Cerebellar nuclear complex (tissue), 1 donor: Measurements from ENCODE around the gene RAB23.

ENCODE experiments used
- DNase-seq, 2 experiments: peaks; one replicate each; lab custom pipeline; 2025; lab: John Stamatoyannopoulos, UW

Gene RAB23

DNA sequence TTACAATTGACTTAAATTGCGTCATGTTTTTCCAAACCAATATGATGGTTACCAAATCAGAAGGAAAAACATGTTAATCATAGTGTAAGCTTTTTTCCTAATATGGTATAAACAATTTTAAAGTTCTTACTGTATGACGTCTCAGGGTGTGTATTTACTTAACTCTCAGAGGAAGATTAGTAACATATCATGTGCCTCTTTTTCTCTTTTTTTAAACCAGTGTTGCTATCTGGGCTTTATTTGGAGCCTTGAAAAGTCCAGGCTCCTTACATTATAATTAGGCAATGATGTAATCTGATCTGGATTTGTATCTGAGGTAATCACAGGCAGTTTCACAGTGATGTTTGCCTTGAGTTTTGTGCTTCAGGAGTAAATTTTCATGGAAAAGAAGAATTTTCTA, 20.4 kb upstream of the RAB23 start:
- DNase-seq: no peak

DNA sequence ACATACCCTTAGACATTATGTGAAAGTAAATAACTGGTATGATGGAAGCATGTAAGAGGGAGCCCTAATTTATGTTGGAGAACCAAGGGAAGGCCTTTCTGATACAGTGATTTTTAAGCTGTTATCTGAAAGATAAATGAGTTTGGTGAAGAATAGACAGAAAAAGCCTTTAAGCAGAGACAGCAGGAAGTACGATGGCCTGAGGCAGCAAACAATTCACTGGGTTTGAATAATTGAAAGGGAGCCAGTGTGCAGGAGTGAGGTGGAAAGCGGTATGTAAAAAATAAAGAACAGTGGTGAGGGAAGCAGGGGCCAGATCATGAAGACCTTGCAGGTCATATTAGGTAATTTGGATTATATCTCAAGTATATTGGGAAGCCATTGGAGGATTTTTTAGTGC, 4.1 kb upstream of the RAB23 start:
- no peak for DNase-seq

- no peak for DNase-seq
These were observed 2.8 kb upstream of the RAB23 start for GRCh38 chr6:57224769-57225515.

DNA sequence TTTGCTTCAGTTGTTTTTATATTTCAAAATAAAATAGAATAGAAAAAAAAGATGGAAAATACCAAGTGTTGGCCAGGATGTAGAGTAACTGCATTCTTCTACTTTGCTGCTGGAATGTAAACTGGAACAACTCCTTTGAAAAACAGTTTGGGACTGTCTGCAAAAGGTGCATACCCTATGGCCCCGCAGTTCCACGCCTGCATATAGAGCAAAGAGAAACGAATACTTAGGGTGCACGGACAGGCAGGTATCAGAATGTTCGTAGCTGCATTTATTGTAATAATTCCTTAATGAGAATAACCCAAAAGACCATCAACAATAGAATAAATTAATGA, 603 bp upstream of the RAB23 start:
- DNase-seq: no peak

DNA sequence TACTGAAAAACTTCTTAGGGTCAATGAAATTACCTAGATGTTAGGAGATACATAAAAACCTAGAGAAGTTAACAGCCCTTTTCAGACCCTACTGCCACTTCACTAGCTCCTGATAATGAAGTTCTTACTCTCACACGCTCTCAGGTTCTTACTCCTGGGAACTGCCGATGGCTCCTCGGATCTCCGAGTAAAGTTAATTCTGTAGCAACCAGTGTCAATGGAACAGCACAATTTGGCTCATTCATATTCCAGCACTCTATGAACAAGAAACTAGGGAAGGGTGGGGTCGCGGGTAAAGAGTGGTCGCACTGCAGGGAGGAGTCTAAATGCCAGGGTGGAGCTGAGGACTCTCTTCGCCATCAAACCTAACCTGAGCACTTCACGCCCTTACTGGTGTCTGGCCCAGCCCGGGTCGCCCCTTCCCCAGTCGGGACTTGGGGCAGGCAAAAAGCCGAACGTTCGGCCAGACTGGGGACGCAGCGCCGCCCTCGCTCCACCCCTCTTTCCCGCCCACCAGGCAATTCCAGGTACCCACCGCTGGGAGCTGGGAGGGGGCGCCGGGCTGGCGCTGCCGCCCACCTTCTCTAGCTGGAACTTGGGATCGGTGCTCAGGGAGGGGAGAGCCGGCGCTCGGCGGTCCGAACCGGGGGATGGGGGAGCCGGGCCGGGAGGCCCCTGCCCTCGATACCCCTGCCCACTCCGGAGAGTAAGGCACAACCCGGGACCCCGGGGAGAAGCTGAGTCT, 744 bp downstream of the RAB23 start:
- peak in 1 of 2 experiments; percentile 6 for DNase-seq

DNA sequence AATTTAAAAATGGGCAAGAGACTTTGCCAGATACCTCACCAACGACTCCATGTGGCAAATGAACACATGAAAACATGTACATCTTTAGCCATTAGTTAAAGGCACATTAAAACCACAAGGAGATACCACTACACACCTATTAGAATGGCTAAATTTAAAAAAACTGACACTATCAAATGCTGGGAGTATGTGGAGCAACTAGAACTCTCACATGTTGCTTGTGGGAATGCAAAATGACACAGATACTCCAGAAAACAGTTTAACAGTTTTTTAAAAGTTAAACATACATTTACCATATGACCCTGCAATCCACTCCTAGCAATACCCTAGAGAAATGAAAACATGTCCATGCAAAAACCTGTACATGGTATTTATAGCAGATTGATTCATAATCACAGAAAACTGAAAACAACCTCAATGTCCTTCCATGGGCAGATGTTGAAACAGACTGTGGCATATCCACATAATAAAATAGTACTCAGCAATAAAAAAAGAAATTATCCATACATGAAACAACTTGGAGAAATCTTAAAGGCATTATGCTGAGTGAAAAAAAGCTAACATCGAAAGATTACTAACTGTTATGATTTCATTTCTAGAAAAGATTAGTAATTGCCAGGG, 1.9 kb downstream of the RAB23 start:
- DNase-seq: no peak

DNA sequence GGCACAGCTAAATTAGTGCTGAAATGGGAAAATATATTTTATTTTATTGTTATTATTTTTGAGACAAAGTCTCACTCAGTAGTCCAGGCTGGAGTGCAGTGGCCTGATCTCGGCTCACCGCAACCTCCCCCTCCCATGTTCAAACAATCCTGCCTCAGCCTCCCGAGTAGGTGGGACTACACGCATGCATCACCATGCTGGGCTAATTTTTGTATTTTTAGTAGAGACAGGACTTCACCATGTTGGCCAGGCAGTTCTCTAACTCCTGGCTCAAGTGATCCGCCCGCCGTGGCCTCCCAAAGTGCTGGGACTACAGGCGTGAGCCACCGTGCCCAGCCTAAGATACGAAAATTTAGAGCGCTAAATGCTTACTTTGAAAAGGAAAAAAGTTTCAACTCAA, 4.8 kb downstream of the RAB23 start:
- DNase-seq: no peak

- no peak for DNase-seq
These were observed 5.6 kb downstream of the RAB23 start for GRCh38 chr6:57216235-57217101.

DNA sequence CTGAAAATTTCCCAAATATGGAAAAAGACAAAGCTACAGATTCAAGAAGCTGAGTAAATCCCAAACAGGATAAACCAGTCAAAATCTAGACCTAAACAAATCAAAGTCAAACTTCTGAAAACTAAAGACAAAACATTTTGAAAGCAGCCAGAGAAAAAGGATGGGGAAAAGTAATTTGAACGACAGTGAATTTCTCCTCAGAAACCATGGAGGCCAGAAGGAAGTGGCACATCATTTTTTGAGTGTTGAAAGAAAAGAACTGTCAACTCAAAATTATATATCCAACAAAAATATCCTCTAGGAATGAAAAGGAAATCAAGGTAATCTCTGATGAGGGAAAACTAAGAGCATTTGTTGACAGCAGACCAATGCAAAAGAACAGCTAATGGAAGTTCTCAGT, 6.8 kb downstream of the RAB23 start:
- DNase-seq: no peak

- no peak for DNase-seq
These were observed 12.0 kb downstream of the RAB23 start for GRCh38 chr6:57210060-57210459.

DNA sequence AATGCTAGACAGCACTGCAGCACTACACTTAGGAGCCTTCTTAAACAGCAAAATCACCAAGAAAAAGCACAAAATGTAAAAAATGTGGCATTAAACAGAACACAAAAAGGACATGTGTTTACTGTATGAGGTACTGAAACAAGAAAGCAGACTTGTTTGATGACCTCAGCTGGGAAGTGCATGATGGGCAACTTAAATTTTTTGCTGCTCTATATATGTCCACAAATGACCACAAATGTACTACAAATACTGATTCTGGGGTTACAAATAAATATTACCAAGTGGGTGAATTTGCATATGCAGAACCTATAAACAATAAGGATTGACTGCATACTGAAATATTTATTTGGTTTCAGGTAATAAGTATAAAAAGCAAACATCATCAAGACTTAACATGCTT, 13.1 kb downstream of the RAB23 start:
- DNase-seq: no peak

DNA sequence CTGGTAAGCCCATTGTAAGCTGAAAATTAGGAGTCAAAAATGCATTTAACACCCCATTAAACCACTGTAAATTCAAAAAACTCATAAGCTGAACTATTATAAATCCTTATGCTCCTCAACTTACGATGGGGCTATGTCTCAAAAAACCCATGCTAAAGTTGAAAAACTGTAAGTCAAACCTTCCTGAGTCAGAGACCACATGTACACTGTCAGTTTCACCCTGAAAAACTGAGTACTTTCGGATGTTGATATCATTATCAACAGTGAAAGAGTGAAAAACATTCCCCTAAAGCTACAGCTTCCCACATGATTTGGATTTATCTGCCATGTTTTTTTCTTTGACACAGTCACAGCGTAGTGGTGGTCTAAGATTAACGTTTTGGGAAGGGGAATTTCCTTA, 14.2 kb downstream of the RAB23 start:
- no peak for DNase-seq

DNA sequence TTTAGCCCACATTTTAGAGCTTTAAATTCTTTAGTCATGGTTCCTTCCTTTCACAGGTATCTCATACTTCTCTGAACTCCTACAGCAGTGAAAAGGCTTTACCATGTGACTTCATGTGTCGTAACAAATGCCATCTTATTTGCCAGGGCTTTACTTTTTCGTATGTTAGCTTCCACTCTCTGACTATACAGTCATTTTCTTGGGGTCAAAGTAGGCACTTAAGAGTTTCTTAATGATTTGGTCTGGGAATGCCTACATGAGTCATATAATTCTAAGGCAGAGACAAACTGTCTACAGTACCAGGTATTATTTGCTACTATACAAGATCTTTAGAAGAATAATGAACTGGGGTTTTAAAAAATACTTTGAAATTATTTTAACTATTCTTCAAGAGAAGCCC, 15.0 kb downstream of the RAB23 start:
- no peak for DNase-seq

GRCh38 chr6:57205550-57206328, 16.4 kb downstream of the RAB23 start:
- DNase-seq: no peak

DNA sequence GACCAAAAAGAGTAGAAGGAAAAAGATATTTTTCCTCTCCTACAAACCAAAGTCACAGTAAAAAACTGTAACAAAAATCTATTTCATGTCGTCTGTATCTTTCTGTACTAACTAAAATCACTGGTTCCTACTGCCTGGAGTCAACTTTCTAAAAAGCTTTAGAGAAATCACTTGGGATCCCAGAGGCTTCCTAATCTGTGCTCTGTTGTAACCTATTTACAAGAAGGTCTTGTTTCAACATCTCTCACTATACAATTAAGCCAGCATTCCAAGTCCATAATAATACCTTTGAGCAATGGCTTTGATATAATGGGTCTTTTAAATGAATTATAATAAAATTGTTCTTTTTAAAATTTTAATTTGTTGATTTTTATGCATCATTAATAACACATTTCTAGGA, 20.4 kb downstream of the RAB23 start:
- DNase-seq: no peak

GRCh38 chr6:57198926-57199636, 23.0 kb downstream of the RAB23 start:
- no peak for DNase-seq

- DNase-seq: no peak
These were observed 26.6 kb downstream of the RAB23 start for GRCh38 chr6:57195457-57195856.

DNA sequence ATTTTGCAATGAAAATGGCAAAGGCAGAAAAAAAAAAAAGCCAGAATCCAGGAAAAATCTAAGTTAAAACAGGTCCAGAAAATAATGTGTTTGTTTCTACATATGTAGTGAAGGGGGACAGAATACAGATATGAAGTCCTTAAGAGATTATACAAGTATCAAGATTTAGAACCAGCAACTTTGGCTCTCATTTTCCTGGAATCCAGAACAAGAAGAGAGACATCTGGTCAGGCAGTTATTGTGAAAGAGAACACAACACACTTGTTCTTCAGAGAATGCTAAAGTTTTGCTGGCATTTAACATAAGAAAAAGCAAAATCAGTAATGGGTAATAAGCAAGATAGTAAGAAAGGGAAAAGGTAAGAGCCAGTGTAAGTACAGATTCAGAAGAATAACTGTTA, 28.9 kb downstream of the RAB23 start:
- no peak for DNase-seq

DNA sequence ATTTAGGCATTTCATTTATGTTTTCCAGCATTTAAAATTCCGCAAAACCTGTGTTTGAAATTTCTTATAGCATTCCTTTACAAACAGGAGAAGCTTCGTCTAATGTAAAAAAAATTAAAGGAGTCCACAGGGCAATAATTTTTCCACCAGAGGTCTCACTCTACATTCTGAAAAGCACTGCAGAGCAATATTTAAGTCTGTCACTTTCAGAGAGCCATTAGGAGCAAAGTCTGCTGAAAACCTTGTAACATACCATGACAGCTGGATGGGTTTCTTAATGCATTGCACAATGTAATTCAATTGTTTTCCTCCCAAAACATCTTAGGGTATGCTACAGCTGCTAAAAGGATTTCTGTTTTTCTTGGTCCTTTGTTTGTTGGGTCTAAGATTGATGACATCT, 32.0 kb downstream of the RAB23 start:
- DNase-seq: no peak

DNA sequence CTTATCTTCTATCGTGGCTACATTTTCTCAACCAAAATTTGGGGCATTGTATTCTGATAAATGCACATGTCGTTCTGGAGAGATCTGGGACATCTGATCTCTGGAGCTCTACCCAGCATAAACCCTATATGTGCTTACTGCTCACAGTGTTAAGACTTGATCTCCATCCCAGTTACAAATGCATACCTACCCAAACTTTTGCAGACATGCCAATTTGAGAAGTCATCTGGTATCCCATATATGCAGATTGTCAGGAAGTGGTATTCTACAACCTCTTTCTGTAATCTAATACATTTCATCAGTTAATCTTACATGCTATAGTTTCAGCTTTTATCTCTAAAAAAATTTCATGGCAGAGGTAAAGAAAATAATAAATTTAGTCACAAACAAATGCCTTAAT, 38.8 kb downstream of the RAB23 start:
- no peak for DNase-seq

GRCh38 chr6:57182017-57182432, 40.1 kb downstream of the RAB23 start:
- DNase-seq: no peak
